GM12878 (cell line): ENCODE data around the gene FNIP1. TPM values are rescaled to one million over a fixed set of nuclear protein-coding genes. Genes with fewer than 3 reads are reported as not detected.

Source experiments
- ATF3 ChIP-seq: IDR thresholded peaks from 2 replicates; pipeline ENCODE4 v1.6.1; 2011; ENCODE audit warnings: low read depth, mild to moderate bottlenecking, low read length, moderate library complexity, borderline replicate concordance; ENCODE audit errors: extremely low read depth
- CHD2 ChIP-seq: IDR thresholded peaks from 2 replicates; pipeline ENCODE4 v1.6.1; 2011; ENCODE audit warnings: low read depth, low read length, improper control_type of control experiment, borderline replicate concordance
- GATAD2B ChIP-seq: fragments of 450-650 bp; conservative IDR thresholded peaks from 2 replicates; pipeline ENCODE4 v1.6.1; 2017; ENCODE audit warnings: low read depth, mild to moderate bottlenecking, moderate library complexity
- HCFC1 ChIP-seq: fragments of 150-350 bp; IDR thresholded peaks from 2 replicates; pipeline ENCODE4 v1.6.1; 2014; ENCODE audit warnings: low read length
- HDAC2 ChIP-seq: fragments of 200-600 bp; sonication (generic); IDR thresholded peaks from 2 replicates; pipeline ENCODE4 v1.6.1; 2017
- MEF2B ChIP-seq: fragments of 450-650 bp; IDR thresholded peaks from 2 replicates; pipeline ENCODE4 v1.6.1; 2018; ENCODE audit warnings: mild to moderate bottlenecking, moderate library complexity; ENCODE audit not compliant: partially characterized antibody, poor library complexity, severe bottlenecking
- NRF1 ChIP-seq: conservative IDR thresholded peaks from 2 replicates; pipeline ENCODE4 v1.6.1; 2011; ENCODE audit warnings: mild to moderate bottlenecking, low read depth, low read length, improper control_type of control experiment
- PAX8 ChIP-seq: fragments of 450-650 bp; IDR thresholded peaks from 2 replicates; pipeline ENCODE4 v1.6.1; 2017; ENCODE audit warnings: mild to moderate bottlenecking, moderate library complexity
- POLR2AphosphoS5 ChIP-seq: IDR thresholded peaks from 2 replicates; pipeline ENCODE4 v1.6.1; 2011; ENCODE audit warnings: mild to moderate bottlenecking, low read length, inconsistent platforms
- STAT1 ChIP-seq: fragments of 450-650 bp; conservative IDR thresholded peaks from 2 replicates; pipeline ENCODE4 v1.6.1; 2014; ENCODE audit warnings: antibody characterized with exemption, mild to moderate bottlenecking
- TARDBP ChIP-seq: IDR thresholded peaks from 2 replicates; pipeline ENCODE4 v1.6.1; 2016; ENCODE audit warnings: borderline replicate concordance
- ZNF24 ChIP-seq: fragments of 450-650 bp; IDR thresholded peaks from 2 replicates; pipeline ENCODE4 v1.6.1; 2017; ENCODE audit warnings: antibody characterized with exemption, mild to moderate bottlenecking
- ZSCAN29 ChIP-seq: fragments of 450-650 bp; IDR thresholded peaks from 2 replicates; pipeline ENCODE4 v1.6.1; 2017; ENCODE audit warnings: mild to moderate bottlenecking, moderate library complexity
- polyA plus RNA-seq, 11 experiments: library from polyadenylated mRNA; depleted of rRNA in 4 of 11; unstranded in 6 of 11; stranded (reverse) in 5 of 11; fragments of >200 nt; fragmentation: Nextera tagmentation in 4 of 11; fragmentation: Illumina TruSeq in 1 of 11; extraction: Ambion mirVana in 4 of 11; extraction: Trizol in 1 of 11; gene quantifications; 1 replicate in 1 of 11; 2 replicates in 10 of 11; pipeline versions ENCODE4 v1.2.1 to v1.2.3, GENCODE V29; 2011 to 2016; ENCODE audit warnings: inconsistent platforms in 2 of 11, missing spikeins in 2 of 11, low read depth in 1 of 11
- total RNA-seq, 4 experiments: library from RNA; depleted of rRNA in 3 of 4; stranded (reverse); fragments of >200 nt in 3 of 4; fragmentation: Illumina TruSeq in 1 of 4; extraction: Trizol in 1 of 4; gene quantifications; 2 replicates each; pipeline versions ENCODE4 v1.2.1 to v1.2.3, GENCODE V29; 2013 to 2021
- TF ChIP-seq, protein P1 (sequence below): IDR thresholded peaks from 2 replicates; pipeline ENCODE4 v1.6.1; 2011; ENCODE audit warnings: mild to moderate bottlenecking, low read depth, low read length, moderate library complexity; ENCODE audit not compliant: insufficient replicate concordance
- TF ChIP-seq, protein P2 (sequence below): fragments of 450-650 bp; IDR thresholded peaks from 2 replicates; pipeline ENCODE4 v1.6.1; 2014; ENCODE audit warnings: mild to moderate bottlenecking

The FNIP1 gene
- total and polyA plus RNA-seq, 10 of the 15 experiments (the other 5 are each of a cell fraction or from before 2014, with no cell fraction given), result 4.3 to 18.0 (median 14.0) TPM

GRCh38 chr5:131634996-131635683 lies 161.7 kb downstream of the FNIP1 start, which contains the start of gene RAPGEF6 (continued):
- TF ChIP-seq TARDBP (no peak; the same call in 1 of the 2 replicates), HDAC2 (no peak), HCFC1 (peak; percentile 53), STAT1 (no peak), POLR2AphosphoS5 (peak; percentile 98), NRF1 (peak; percentile 84), PAX8 (no peak), ATF3 (no peak), CHD2 (peak; percentile 98), GATAD2B (peak; percentile 95), ZSCAN29 (no peak), MEF2B (peak; percentile 88), ZNF24 (no peak)
- TF ChIP-seq, protein P1, sequence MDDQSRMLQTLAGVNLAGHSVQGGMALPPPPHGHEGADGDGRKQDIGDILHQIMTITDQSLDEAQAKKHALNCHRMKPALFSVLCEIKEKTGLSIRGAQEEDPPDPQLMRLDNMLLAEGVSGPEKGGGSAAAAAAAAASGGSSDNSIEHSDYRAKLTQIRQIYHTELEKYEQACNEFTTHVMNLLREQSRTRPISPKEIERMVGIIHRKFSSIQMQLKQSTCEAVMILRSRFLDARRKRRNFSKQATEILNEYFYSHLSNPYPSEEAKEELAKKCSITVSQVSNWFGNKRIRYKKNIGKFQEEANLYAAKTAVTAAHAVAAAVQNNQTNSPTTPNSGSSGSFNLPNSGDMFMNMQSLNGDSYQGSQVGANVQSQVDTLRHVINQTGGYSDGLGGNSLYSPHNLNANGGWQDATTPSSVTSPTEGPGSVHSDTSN, result no peak
- TF ChIP-seq, protein P2, sequence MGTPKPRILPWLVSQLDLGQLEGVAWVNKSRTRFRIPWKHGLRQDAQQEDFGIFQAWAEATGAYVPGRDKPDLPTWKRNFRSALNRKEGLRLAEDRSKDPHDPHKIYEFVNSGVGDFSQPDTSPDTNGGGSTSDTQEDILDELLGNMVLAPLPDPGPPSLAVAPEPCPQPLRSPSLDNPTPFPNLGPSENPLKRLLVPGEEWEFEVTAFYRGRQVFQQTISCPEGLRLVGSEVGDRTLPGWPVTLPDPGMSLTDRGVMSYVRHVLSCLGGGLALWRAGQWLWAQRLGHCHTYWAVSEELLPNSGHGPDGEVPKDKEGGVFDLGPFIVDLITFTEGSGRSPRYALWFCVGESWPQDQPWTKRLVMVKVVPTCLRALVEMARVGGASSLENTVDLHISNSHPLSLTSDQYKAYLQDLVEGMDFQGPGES, result no peak
